Gastroesophageal sphincter (tissue), 4 donors: ENCODE measurements around the gene RFX2. TPM values are rescaled to one million over a fixed set of nuclear protein-coding genes. Genes with fewer than 3 reads are reported as not detected.

ENCODE experiments used
- ATAC-seq: fragments of 150-250 bp; one replicate; pipeline ENCODE4 v1.9.1; 2016; ENCODE audit warnings: mild to moderate bottlenecking, moderate library complexity
- H3K27ac ChIP-seq, 4 donors: fragments of 200-600 bp; sonication (generic) in 3 of 4; 1 replicate in 3 of 4; 2 replicates in 1 of 4; pipeline ENCODE4 v1.5.1; 2016 to 2019
- H3K27me3 ChIP-seq: fragments of 200-600 bp; sonication (generic); one replicate; pipeline ENCODE4 v1.5.1; 2019
- H3K36me3 ChIP-seq, 2 donors: fragments of 200-600 bp; sonication (generic); one replicate each; pipeline ENCODE4 v1.5.1; 2019; ENCODE audit warnings: control low read depth in 1 of 2
- H3K4me1 ChIP-seq, 3 donors: fragments of 200-600 bp; sonication (generic); 1 replicate in 2 of 3; 2 replicates in 1 of 3; pipeline ENCODE4 v1.5.1; 2016 to 2019; ENCODE audit warnings: control low read depth in 2 of 3
- H3K4me3 ChIP-seq, 2 donors: fragments of 200-600 bp; sonication (generic); one replicate each; pipeline ENCODE4 v1.5.1; 2019; ENCODE audit warnings: mild to moderate bottlenecking in 1 of 2, moderate library complexity in 1 of 2
- H3K9me3 ChIP-seq, 3 donors: fragments of 200-600 bp; sonication (generic); one replicate each; pipeline ENCODE4 v1.5.1; 2017 to 2019; ENCODE audit warnings: control low read depth in 2 of 3
- CTCF ChIP-seq, 4 experiments: fragments of 200-600 bp in 2 of 4; fragments of 450-650 bp in 2 of 4; sonication (generic) in 1 of 4; IDR thresholded peaks; one replicate each; pipeline ENCODE4 v1.5.1; 2017 to 2019; ENCODE audit warnings: antibody characterized with exemption in 4 of 4, mild to moderate bottlenecking in 2 of 4, moderate library complexity in 2 of 4
- EP300 ChIP-seq: sonication (generic); formaldehyde crosslinking; IDR thresholded peaks from one replicate; pipeline ENCODE4 v1.6.1; 2017; ENCODE audit warnings: antibody characterized with exemption, mild to moderate bottlenecking
- POLR2A ChIP-seq, 2 donors: fragments of 450-650 bp; IDR thresholded peaks; one replicate each; pipeline ENCODE4 v1.6.1; 2017; ENCODE audit warnings: antibody characterized with exemption in 2 of 2, mild to moderate bottlenecking in 2 of 2, moderate library complexity in 1 of 2
- POLR2AphosphoS5 ChIP-seq: sonication (generic); formaldehyde crosslinking; IDR thresholded peaks from one replicate; pipeline ENCODE4 v1.6.1; 2017; ENCODE audit warnings: antibody characterized with exemption
- WGBS, 2 donors: methylation state at CpG; one replicate each; pipeline ENCODE4 v1.1.5; 2018; ENCODE audit warnings: low coverage in 1 of 2; 5-methylcytosine and 5-hydroxymethylcytosine counted together
- total RNA-seq, 4 donors: library from RNA; depleted of rRNA; stranded (reverse); fragments of >200 nt; gene quantifications; one replicate each; pipeline ENCODE4 v1.1.0, GENCODE V29; 2016

RFX2 gene
- total RNA-seq, 4 donors from 2014 or later, result 18.7 to 49.1 (median 37.6) TPM

GRCh38 chr19:6017576-6017975 is 92.7 kb downstream of the RFX2 start:
- WGBS, 2 donors, result 70 to 89% methylated on average over 2 to 5 of the region's 11 CpGs
- Histone ChIP-seq H3K36me3 (peaks cover 0 to 55% of the 10 kb centered on the region in 2 donors), H3K9me3 (no peaks in the 10 kb centered on the region), H3K27ac (no peak overlapping the region), H3K27me3 (no peaks in the 10 kb centered on the region), H3K4me3 (no peak overlapping the region), H3K4me1 (peaks cover 0 to 10% (median 0%) of the 10 kb centered on the region in 3 donors)
- TF ChIP-seq EP300 (no peak), CTCF (IDR thresholded peaks at IDR 0.05) (no peak)
- ATAC-seq, result no peak

GRCh38 chr19:6015841-6016545 is 94.3 kb downstream of the RFX2 start:
- 88 to 93% methylated on average over 14 to 15 of the region's 26 CpGs for WGBS, 2 donors
- H3K9me3 ChIP-seq, result no peaks in the 10 kb centered on the region
- no peaks in the 10 kb centered on the region for H3K4me1 ChIP-seq
- ATAC-seq, result no peak
- no peak overlapping the region for H3K4me3 ChIP-seq
- no peaks in the 10 kb centered on the region for H3K27me3 ChIP-seq
- peaks cover 0 to 71% of the 10 kb centered on the region in 2 donors for H3K36me3 ChIP-seq
- H3K27ac ChIP-seq, result no peak overlapping the region
- no peak for TF ChIP-seq POLR2A (IDR thresholded peaks at IDR 0.05)
- TF ChIP-seq CTCF (IDR thresholded peaks at IDR 0.05), result no peak
- TF ChIP-seq EP300, result no peak
- TF ChIP-seq POLR2AphosphoS5, result no peak

GRCh38 chr19:6014551-6015135 is 95.7 kb downstream of the RFX2 start:
- Histone ChIP-seq H3K36me3 (peaks cover 0 to 74% of the 10 kb centered on the region in 2 donors), H3K4me1 (no peaks in the 10 kb centered on the region), H3K4me3 (no peak overlapping the region), H3K27me3 (no peaks in the 10 kb centered on the region), H3K27ac (no peak overlapping the region), H3K9me3 (no peaks in the 10 kb centered on the region)
- no CpG with 5 or more reads among the region's 13 CpGs for WGBS, 2 donors
- no peak for ATAC-seq
- no peak for TF ChIP-seq CTCF (IDR thresholded peaks at IDR 0.05)
- TF ChIP-seq EP300, result no peak
- TF ChIP-seq POLR2A (IDR thresholded peaks at IDR 0.05), result no peak
- no peak for TF ChIP-seq POLR2AphosphoS5

- TF ChIP-seq POLR2A (IDR thresholded peaks at IDR 0.05) (no peak), EP300 (no peak), POLR2AphosphoS5 (no peak), CTCF (IDR thresholded peaks at IDR 0.05) (no peak)
- no peak for ATAC-seq
- Histone ChIP-seq H3K27me3 (no peaks in the 10 kb centered on the region), H3K9me3 (no peaks in the 10 kb centered on the region), H3K36me3 (peaks cover 0 to 84% of the 10 kb centered on the region in 2 donors), H3K27ac (no peak overlapping the region), H3K4me1 (no peaks in the 10 kb centered on the region), H3K4me3 (no peak overlapping the region)
- 69 to 70% methylated on average over 2 to 6 of the region's 18 CpGs for WGBS, 2 donors
Observed at GRCh38 chr19:6012426-6013170, 97.7 kb downstream of the RFX2 start.
